Cardiac fibroblast (primary cell): ENCODE results near the gene PDE4D.

ENCODE experiments used
- DNase-seq, 2 donors: peaks; one replicate each; pipeline versions ENCODE4 v3.0.0 to v3.0.0-alpha.2; 2010; ENCODE audit warnings: low read depth in 2 of 2
- H3K4me3 ChIP-seq, 2 donors: replicated peaks in 1 of 2; 1 replicate in 1 of 2; 2 replicates in 1 of 2; pipeline ENCODE4 v1.5.1; 2011; ENCODE audit warnings: low read depth in 2 of 2, low read length in 2 of 2, mild to moderate bottlenecking in 2 of 2, moderate library complexity in 1 of 2
- CTCF ChIP-seq: IDR thresholded peaks from one replicate; pipeline ENCODE4 v1.5.1; 2011; ENCODE audit warnings: low read depth, mild to moderate bottlenecking, low read length, inconsistent platforms

PDE4D gene

GRCh38 chr5:58993461-58993860 is 900.1 kb downstream of the PDE4D start:
- no peak overlapping the region for H3K4me3 ChIP-seq

DNA sequence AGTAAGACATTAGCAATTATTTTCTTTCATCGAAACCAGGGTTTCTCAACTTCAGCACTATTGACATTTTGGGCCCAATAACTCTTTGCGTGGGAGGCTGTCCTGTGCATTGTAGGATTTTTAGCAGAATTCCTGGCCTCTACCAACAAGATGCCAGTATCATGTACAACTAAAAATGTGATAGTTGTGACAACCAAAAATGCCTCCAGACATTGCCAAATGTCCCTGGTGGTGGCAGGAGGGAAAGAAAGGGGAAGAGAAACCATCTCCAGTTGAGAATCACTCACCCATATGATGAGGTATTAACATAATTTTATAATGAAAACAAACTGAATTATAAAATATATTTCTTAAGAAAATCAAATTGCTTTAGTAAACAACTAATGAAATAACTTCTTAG is 904.6 kb downstream of the PDE4D start:
- peak; percentile 13 for TF ChIP-seq CTCF
- DNase-seq, result no peak
- no peak overlapping the region for H3K4me3 ChIP-seq

More at GRCh38 chr5:58993461-58993860, 900.1 kb downstream of the PDE4D start:
- no peak for DNase-seq
- TF ChIP-seq CTCF, result no peak

DNA sequence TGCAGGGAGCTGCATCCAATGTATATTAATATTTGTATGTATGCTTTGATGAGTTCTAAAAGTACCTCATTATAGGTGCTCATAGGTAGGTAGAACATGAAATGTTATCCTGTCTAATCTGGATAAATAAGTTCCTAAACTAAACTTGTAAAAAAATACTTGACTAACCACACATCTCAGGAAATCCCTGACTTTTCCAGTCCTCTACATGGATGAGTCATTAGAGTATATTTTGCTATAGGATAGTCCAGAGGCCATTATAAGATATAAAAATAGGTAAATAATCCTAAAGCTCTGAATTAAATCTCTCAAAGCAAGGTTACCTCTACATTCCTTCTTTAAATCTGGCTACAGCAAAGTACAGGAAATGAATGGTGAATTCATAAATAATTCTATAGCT is 906.3 kb downstream of the PDE4D start:
- no peak for TF ChIP-seq CTCF
- H3K4me3 ChIP-seq, result no peak overlapping the region
- no peak for DNase-seq

DNA sequence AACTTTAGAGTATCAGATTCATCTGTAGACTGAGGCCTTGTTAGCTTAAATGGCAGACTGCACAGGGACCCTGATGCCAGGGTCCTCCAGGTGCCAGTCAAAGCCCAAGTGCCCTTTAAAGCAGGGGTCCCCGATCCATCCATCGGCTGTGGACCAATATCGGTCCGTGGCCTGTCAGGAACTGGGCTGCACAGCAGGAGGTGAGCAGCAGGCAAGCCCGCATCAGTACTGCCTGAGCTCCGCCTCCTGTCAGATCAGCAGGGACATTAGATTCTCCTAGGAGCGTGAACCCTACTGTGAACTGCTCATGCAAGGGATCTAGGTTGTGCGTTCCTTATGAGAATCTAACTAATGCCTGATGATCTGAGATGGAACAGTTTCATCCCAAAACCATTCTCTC is 907.2 kb downstream of the PDE4D start:
- TF ChIP-seq CTCF, result no peak
- H3K4me3 ChIP-seq, result no peak overlapping the region
- DNase-seq, result no peak

GRCh38 chr5:58985759-58986158 is 907.8 kb downstream of the PDE4D start:
- H3K4me3 ChIP-seq, result no peak overlapping the region
- no peak for TF ChIP-seq CTCF
- DNase-seq, result no peak

GRCh38 chr5:58985311-58985710 is 908.2 kb downstream of the PDE4D start:
- no peak for TF ChIP-seq CTCF
- no peak overlapping the region for H3K4me3 ChIP-seq
- DNase-seq, result no peak
